ENCODE results near the gene TMEM25.
"Not testable (repeated sequence)": the region's sequence is repeated elsewhere in the genome, so short reads cannot be mapped to it uniquely, and the experiment has no call there.

TMEM25 gene

GRCh38 chr11:118532852-118533768, 2.1 kb downstream of the TMEM25 start:
- DNase-seq, result no peak

DNA sequence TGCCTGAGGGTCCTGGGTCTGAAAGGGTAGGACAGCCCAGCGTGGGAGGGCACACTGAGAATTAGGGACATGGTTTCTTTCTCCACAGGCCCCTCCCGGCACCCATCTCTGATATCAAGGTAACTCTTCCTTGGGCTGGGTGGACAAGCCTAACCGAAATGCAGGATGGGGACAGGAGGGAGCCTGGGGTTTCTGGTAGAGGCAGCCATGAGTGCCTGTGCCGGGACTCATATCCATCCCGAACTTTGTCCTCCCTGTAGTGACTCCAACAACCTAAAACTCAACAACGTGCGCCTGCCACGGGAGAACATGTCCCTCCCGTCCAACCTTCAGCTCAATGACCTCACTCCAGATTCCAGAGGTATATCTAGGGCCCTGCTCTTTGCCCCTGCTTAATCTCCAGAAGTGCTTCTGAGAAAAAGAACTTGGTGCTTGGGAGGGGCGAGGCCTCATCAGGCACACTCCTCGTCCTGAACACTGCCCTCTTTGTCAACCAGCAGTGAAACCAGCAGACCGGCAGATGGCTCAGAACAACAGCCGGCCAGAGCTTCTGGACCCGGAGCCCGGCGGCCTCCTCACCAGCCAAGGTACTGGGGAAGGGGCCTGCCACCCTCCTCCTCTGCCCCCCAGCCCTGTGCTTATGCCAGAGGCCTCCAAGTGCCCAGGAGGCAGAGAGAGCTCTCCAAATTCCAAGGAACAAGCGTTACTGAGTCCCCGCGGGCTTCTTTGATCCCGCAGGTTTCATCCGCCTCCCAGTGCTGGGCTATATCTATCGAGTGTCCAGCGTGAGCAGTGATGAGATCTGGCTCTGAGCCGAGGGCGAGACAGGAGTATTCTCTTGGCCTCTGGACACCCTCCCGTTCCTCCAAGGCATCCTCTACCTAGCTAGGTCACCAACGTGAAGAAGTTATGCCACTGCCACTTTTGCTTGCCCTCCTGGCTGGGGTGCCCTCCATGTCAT, 3.1 kb downstream of the TMEM25 start:
- no peak for DNase-seq

DNA sequence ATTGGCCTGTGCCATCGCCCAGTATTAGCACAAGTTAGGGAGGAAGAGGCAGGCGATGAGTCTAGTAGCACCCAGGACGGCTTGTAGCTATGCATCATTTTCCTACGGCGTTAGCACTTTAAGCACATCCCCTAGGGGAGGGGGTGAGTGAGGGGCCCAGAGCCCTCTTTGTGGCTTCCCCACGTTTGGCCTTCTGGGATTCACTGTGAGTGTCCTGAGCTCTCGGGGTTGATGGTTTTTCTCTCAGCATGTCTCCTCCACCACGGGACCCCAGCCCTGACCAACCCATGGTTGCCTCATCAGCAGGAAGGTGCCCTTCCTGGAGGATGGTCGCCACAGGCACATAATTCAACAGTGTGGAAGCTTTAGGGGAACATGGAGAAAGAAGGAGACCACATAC, 4.3 kb downstream of the TMEM25 start:
- no peak for DNase-seq

- DNase-seq, result no peak
Observed at GRCh38 chr11:118536726-118537125, 5.7 kb downstream of the TMEM25 start.

- no peak for DNase-seq
Observed at GRCh38 chr11:118537409-118537980, 6.5 kb downstream of the TMEM25 start.

- DNase-seq, result no peak
Observed at GRCh38 chr11:118544010-118544646, 13.1 kb downstream of the TMEM25 start.

- no peak for DNase-seq
Observed at GRCh38 chr11:118544647-118545010, 13.6 kb downstream of the TMEM25 start.

- no peak for DNase-seq
Observed at GRCh38 chr11:118545533-118545932, 14.5 kb downstream of the TMEM25 start.

DNA sequence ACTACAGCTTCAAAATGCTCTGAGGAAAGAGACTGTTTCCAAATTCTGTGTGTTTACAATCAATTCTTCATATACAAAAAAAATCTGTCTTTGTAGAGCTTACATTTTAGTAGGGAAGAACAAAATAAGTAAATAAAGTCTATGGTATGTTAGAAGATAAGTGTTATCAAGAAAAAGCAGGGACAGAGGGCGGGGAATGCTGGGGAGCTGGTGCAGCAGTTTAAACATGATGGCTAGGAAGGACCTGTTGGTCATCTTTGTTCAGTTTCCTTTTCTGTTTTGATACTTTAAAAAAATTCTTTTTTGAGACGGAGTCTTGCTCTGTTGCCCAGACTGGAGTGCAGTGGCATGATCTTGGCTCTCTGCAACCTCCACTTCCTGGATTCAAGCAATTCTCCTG, 16.1 kb downstream of the TMEM25 start:
- DNase-seq, result peak; percentile 70

DNA sequence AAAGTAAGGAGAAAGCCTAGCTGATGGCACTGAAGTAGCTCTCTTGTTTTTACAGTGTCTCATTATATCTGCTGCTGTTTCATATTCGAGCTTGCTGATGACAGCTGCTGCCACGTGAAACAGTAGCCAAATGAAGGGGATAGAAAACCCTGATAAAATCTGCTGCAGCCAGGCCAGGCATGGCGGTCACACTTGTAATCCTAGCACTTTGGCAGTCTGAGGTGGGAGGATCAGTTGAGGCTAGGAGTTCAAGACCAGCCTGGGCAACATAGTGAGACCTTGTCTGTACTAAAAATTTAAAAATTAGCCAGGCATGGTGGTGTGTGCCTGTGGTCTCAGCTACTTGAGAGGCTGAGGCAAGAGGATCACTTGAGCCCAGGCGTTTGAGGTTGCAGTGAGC, 21.3 kb downstream of the TMEM25 start:
- DNase-seq, result no peak

- DNase-seq, result no peak
Observed at GRCh38 chr11:118560806-118561205, 29.8 kb downstream of the TMEM25 start.

- no peak for DNase-seq
Observed at GRCh38 chr11:118565051-118565450, 34.1 kb downstream of the TMEM25 start.

- no peak for DNase-seq
Observed at GRCh38 chr11:118569670-118570069, 38.7 kb downstream of the TMEM25 start.

GRCh38 chr11:118570787-118571186, 39.8 kb downstream of the TMEM25 start:
- no peak for DNase-seq

- DNase-seq, result peak; percentile 15
Observed at GRCh38 chr11:118571701-118572060, 40.7 kb downstream of the TMEM25 start.

DNA sequence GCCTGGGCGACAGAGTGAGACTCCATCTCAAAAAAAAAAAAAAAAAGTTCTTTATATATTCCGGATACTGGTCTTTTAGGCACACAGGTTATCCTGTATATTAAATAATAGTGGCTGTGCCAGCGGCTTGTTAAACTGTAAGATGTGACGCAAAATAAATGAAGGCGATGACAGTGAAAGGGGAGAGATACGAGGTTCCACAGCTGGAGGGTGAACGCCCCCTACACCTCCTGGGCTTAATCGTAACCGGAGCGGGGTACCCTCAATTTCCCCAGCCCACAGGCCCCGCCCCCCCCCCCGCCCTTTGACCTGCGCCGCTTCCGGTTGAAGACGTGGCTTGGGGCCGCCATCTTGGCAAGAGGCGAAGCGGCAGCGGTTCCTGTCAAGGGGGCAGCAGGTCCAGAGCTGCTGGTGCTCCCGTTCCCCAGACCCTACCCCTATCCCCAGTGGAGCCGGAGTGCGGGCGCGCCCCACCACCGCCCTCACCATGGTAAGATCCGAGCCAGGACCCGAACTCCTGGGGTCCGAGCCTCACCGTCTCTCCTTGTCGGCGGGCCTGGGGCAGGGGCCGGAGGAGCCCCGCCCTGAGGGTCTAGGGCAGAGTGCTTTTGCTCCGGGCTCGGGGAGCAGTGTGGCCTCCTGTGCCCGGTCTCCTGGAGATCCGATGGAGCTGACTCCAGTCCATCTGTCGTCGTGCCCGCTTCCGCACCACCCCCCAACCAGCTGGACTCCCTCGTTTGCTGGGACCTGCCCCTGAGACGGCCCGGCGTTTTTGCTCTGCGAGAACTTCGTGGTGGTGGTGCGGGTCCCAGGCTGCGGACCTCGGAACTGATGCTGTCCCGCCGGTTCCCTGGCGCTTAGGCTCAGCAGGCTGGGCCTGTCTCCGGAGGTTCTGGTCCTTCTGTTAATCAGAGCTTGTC, 41.3 kb downstream of the TMEM25 start, which contains the start of gene ARCN1:
Gene ARCN1, plus strand, starts transcription at position 349 of the 920 bp plus-strand sequence. Its CDS starts 139 bp downstream, at position 488.
- peak; percentile 82 for DNase-seq

DNA sequence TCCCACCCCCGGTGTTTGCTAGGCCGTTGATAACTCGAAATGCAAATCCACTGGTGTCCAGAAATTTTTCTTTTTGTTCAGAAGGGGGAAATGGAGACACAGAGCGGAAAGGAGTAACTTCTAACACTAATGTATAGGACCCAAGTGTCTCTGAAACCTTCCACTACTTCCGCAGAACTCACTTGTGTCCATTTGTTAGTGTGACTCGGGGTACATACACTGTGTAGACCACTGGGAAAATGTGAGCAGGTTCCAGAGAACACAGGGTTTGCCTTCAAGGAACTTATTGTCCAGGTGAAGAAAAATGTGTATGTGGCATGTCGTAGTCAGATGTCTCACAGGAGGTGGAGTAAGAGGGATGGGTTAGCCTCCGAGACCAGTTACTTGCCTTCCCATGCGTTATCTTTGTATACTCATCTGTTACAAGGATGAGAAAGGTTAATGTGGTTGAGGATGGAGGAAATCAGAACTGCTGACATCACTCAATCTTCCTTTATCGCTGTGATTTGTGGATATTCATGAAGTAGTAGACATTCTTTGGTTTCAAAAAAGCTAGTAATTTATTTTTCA, 42.1 kb downstream of the TMEM25 start:
- DNase-seq, result peak; percentile 76

DNA sequence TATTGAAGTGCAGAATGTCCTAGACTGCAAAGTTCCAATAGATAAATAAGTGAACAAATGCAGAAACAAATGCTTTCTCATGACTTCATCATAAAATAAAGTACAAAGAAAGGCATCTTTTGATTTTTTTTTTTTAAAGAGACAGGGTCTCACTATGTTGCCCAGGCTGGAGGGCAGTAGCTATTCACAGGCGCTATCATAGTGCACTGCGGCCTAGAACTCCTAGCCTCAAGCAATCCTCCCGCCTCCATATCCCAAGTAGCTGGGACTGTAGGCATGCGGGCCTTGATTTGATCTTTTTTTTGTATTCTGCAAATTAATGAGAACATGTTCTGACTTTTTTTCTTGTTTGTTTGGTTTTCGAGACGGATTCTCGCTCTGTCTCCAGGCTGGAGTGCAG, 43.6 kb downstream of the TMEM25 start:
- DNase-seq, result no peak

GRCh38 chr11:118577995-118578394, 47.0 kb downstream of the TMEM25 start:
- not testable (repeated sequence) for DNase-seq

GRCh38 chr11:118581057-118581456, 50.1 kb downstream of the TMEM25 start:
- DNase-seq, result no peak
